Activated CD4-positive, alpha-beta memory T cell treated with anti-CD3 and anti-CD28 coated beads, Interleukin-2, amount 10 ng/mL, durations not matched to agents 7 days and 5 days (primary cell): ENCODE data around the gene DES. TPM values are rescaled to one million over a fixed set of nuclear protein-coding genes. Genes with fewer than 3 reads are reported as not detected.

ENCODE experiments used
- CTCF ChIA-PET: fragments of 350-600 bp; sonication (Branson Sonifier 250); formaldehyde crosslinking; loops from one replicate; lab custom pipeline; 2021; ENCODE audit warnings: antibody characterized with exemption, inconsistent platforms; lab: Charles Lee
- POLR2A ChIA-PET: fragments of 350-600 bp; sonication (Branson Sonifier 250); formaldehyde crosslinking; loops from one replicate; lab custom pipeline; 2021; ENCODE audit warnings: antibody characterized with exemption; lab: Charles Lee
- DNase-seq: peaks from one replicate; pipeline ENCODE4 v3.0.0-alpha.2; 2020
- H3K27ac Mint-ChIP-seq: one replicate; pipeline ENCODE4 v1.8.0; 2021; ENCODE audit warnings: mild to moderate bottlenecking, mixed read lengths
- H3K27me3 Mint-ChIP-seq: one replicate; pipeline ENCODE4 v1.8.0; 2021; ENCODE audit warnings: mixed read lengths
- H3K36me3 Mint-ChIP-seq: one replicate; pipeline ENCODE4 v1.8.0; 2021; ENCODE audit warnings: low read depth, mixed read lengths
- H3K4me1 Mint-ChIP-seq: one replicate; pipeline ENCODE4 v1.8.0; 2021; ENCODE audit warnings: mixed read lengths
- H3K4me3 Mint-ChIP-seq: one replicate; pipeline ENCODE4 v1.8.0; 2021; ENCODE audit warnings: mild to moderate bottlenecking, mixed read lengths
- H3K9me3 Mint-ChIP-seq: one replicate; pipeline ENCODE4 v1.8.0; 2021; ENCODE audit warnings: mixed read lengths
- total RNA-seq, 2 experiments: library from RNA; stranded (reverse); gene quantifications; one replicate each; pipeline ENCODE4 v1.2.3, GENCODE V29; 2021

DES gene
- total RNA-seq, 2 experiments from 2014 or later = not detected

- Mint-ChIP-seq H3K4me1 (peaks cover 4% of the 10 kb centered on the region), H3K4me3 (no peak overlapping the region), H3K9me3 (no peaks in the 10 kb centered on the region), H3K27me3 (peaks cover 3% of the 10 kb centered on the region), H3K36me3 (no peaks in the 10 kb centered on the region), H3K27ac (no peak overlapping the region)
- POLR2A ChIA-PET = no interaction called here
- no peak for DNase-seq
- CTCF ChIA-PET = no interaction called here
Measured at GRCh38 chr2:219471476-219472371, 53.5 kb downstream of the DES start.

GRCh38 chr2:219472629-219473187 lies 54.5 kb downstream of the DES start:
- POLR2A ChIA-PET = no interaction called here
- H3K4me1 Mint-ChIP-seq = peaks cover 4% of the 10 kb centered on the region
- CTCF ChIA-PET = interaction anchor here (1.2 to 1.5 kb wide), 3 partner anchors 13 to 57 kb away, joined by 3 read pairs; no protein-coding TSS in a partner anchor
- peaks cover 3% of the 10 kb centered on the region for H3K27me3 Mint-ChIP-seq
- no peaks in the 10 kb centered on the region for H3K36me3 Mint-ChIP-seq
- H3K9me3 Mint-ChIP-seq = no peaks in the 10 kb centered on the region
- H3K27ac Mint-ChIP-seq = no peak overlapping the region
- no peak for DNase-seq
- H3K4me3 Mint-ChIP-seq = no peak overlapping the region

GRCh38 chr2:219473511-219473910 lies 55.3 kb downstream of the DES start:
- ChIA-PET POLR2A (no interaction called here), CTCF (interaction anchor here (0.7 to 1.5 kb wide), 5 partner anchors 14 to 106 kb away, joined by 3 read pairs; no protein-coding TSS in a partner anchor)
- Mint-ChIP-seq H3K9me3 (no peaks in the 10 kb centered on the region), H3K4me3 (no peak overlapping the region), H3K4me1 (peaks cover 4% of the 10 kb centered on the region), H3K36me3 (no peaks in the 10 kb centered on the region), H3K27ac (no peak overlapping the region), H3K27me3 (peaks cover 3% of the 10 kb centered on the region)
- no peak for DNase-seq

GRCh38 chr2:219474285-219475060 lies 56.3 kb downstream of the DES start:
- DNase-seq = no peak
- Mint-ChIP-seq H3K4me1 (peaks cover 4% of the 10 kb centered on the region), H3K27me3 (peaks cover 7% of the 10 kb centered on the region), H3K36me3 (no peaks in the 10 kb centered on the region), H3K4me3 (no peak overlapping the region), H3K9me3 (no peaks in the 10 kb centered on the region), H3K27ac (no peak overlapping the region)
- ChIA-PET CTCF (interaction anchor here (0.7 to 2.1 kb wide), 8 partner anchors 12 to 105 kb away, joined by 3 to 8 read pairs (median 3); a partner anchor contains a TSS), POLR2A (no interaction called here)

- Mint-ChIP-seq H3K27ac (no peak overlapping the region), H3K36me3 (no peaks in the 10 kb centered on the region), H3K9me3 (no peaks in the 10 kb centered on the region), H3K27me3 (peaks cover 8% of the 10 kb centered on the region), H3K4me3 (no peak overlapping the region), H3K4me1 (peaks cover 4% of the 10 kb centered on the region)
- no peak for DNase-seq
- ChIA-PET POLR2A (no interaction called here), CTCF (interaction anchor here (0.8 to 4.1 kb wide), 7 partner anchors 11 to 68 kb away, joined by 3 to 42 read pairs (median 4); a partner anchor contains a TSS)
Measured at GRCh38 chr2:219475278-219475677, 57.1 kb downstream of the DES start.

GRCh38 chr2:219475697-219476651 lies 57.8 kb downstream of the DES start:
- peaks cover 4% of the 10 kb centered on the region for H3K4me1 Mint-ChIP-seq
- POLR2A ChIA-PET = no interaction called here
- CTCF ChIA-PET = interaction anchor here (0.8 to 4.1 kb wide), 10 partner anchors 9 to 67 kb away, joined by 3 to 42 read pairs (median 4); partner anchors contain the start of gene GMPPA
- peaks cover 8% of the 10 kb centered on the region for H3K27me3 Mint-ChIP-seq
- no peaks in the 10 kb centered on the region for H3K36me3 Mint-ChIP-seq
- no peaks in the 10 kb centered on the region for H3K9me3 Mint-ChIP-seq
- H3K4me3 Mint-ChIP-seq = no peak overlapping the region
- DNase-seq = peak; percentile 68
- no peak overlapping the region for H3K27ac Mint-ChIP-seq

Other genes with a start within 250 kb of the DES start
- gene SLC23A3, start 248.3 kb upstream of the DES start, total RNA-seq = 1 to 10 TPM; 2.3 TPM
- gene CNPPD1, start 241.5 kb upstream of the DES start, total RNA-seq = 10 to 100 TPM; 68.7 to 72.9 TPM
- gene RETREG2, start 240.1 kb upstream of the DES start, total RNA-seq = 100 to 1,000 TPM; 107 to 113 TPM
- 10 to 100 TPM; 51.4 to 56.7 TPM for gene ZFAND2B, start 211.6 kb upstream of the DES start, total RNA-seq
- 10 to 100 TPM; 15.2 to 17.9 TPM for gene ABCB6, start 199.4 kb upstream of the DES start, total RNA-seq
- gene ATG9A, start 188.7 kb upstream of the DES start, total RNA-seq = 10 to 100 TPM; 58.9 to 60.7 TPM
- 100 to 1,000 TPM; 121 to 122 TPM for gene ANKZF1, start 188.6 kb upstream of the DES start, total RNA-seq
- 1 to 10 TPM; 6.2 to 7.3 TPM for gene GLB1L, start 172.9 kb upstream of the DES start, total RNA-seq
- gene STK16, start 172.9 kb upstream of the DES start, total RNA-seq = 10 to 100 TPM; 41.6 to 42.3 TPM
- not detected for gene TUBA4B, start 165.1 kb upstream of the DES start, total RNA-seq
- gene TUBA4A, start 164.5 kb upstream of the DES start, total RNA-seq = 100 to 1,000 TPM; 313 to 344 TPM
- gene DNAJB2, start 139.0 kb upstream of the DES start, total RNA-seq = 10 to 100 TPM; 57.0 to 59.7 TPM
- under 1 TPM; 0.28 to 0.33 TPM for gene PTPRN, start 109.0 kb upstream of the DES start, total RNA-seq
- not detected for gene RESP18, start 85.6 kb upstream of the DES start, total RNA-seq
- gene DNPEP, start 30.5 kb upstream of the DES start, total RNA-seq = 10 to 100 TPM; 40.1 to 44.4 TPM
- gene SPEG, start 16.5 kb downstream of the DES start, total RNA-seq = 1 to 10 TPM in 1 of 2 experiments, under 1 TPM in 1; 0.20 to 1.1 TPM
- gene GMPPA, start 80.5 kb downstream of the DES start, total RNA-seq = 10 to 100 TPM; 41.0 to 42.3 TPM
- gene ASIC4, start 96.1 kb downstream of the DES start, total RNA-seq = under 1 TPM in 1 of 2 experiments, not detected in 1; 0.13 TPM
- gene CHPF, start 125.4 kb downstream of the DES start, total RNA-seq = 10 to 100 TPM; 14.5 to 14.9 TPM
- 1 to 10 TPM in 1 of 2 experiments, under 1 TPM in 1; 0.95 to 1.0 TPM for gene TMEM198, start 125.7 kb downstream of the DES start, total RNA-seq
- not detected for gene OBSL1, start 153.2 kb downstream of the DES start, total RNA-seq
- gene INHA, start 153.9 kb downstream of the DES start, total RNA-seq = not detected
- gene STK11IP, start 179.5 kb downstream of the DES start, total RNA-seq = 10 to 100 TPM; 28.4 to 31.5 TPM
- not detected for gene SLC4A3, start 209.3 kb downstream of the DES start, total RNA-seq